GM18868 (cell line): Measurements from ENCODE around the gene HTR4.
"Not testable (repeated sequence)": the region's sequence is repeated elsewhere in the genome, so short reads cannot be mapped to it uniquely, and the experiment has no call there.

Experiments used
- ATAC-seq: cut with Tn5 transposase; IDR thresholded peaks from one replicate; pipeline ENCODE4 v1.9.1; 2021; ENCODE audit warnings: mild to moderate bottlenecking, moderate library complexity; ENCODE audit not compliant: unreplicated experiment

Gene HTR4

DNA sequence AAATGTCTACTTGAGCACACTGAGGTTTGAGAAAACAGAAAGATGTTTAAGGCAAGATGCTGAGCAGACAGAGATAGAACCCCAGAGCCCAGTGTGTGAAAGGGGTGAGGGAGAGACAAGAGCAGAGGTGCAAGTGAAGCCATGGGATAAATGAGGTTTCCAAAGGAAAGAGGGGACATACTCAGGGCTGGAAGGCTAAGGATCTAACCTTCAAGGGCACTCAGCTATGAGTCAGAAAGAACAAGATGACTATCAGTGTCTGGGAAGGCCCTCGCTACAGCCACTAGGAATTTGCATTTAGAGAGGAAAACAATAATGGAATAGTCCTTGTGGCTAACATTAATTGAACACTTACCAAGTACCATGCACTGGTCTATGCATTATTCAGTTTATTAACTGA lies 113.7 kb downstream of the HTR4 start:
- ATAC-seq: no peak

DNA sequence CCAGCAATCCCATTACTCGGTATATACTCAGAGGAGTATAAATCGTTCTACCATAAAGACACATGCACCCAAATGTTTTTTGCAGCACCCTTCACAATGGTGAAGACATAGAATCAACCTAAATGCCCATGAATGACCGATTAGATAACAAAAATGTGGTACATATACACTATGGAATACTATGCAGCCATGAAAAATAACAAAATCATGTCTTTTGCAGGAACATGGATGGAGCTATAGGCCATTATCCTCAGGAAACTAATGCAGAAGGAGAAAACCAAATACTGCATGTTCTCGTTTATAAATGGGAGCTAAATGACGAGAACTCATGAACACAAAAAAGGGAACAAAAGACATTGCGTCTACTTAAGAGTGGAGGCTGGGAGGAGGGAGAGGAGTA lies 114.5 kb downstream of the HTR4 start:
- ATAC-seq: no peak

DNA sequence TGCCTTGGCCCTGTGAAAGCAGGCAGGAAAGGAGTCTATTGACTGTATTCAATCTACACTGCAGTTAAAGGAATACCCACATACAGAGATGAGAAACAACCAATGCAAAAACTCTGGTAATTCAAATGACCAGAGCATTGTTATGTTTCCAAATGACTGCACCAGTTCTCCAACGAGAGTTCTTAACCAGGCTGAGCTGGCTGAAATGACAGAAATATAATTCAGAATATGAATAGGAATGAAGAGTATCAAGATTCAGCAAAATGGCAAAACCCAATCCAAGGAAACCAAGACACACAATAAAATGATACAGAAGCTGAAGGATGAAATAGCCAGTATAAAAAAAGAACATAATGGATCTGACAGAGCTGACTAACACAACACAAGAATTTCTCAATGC lies 119.1 kb downstream of the HTR4 start:
- no peak for ATAC-seq

DNA sequence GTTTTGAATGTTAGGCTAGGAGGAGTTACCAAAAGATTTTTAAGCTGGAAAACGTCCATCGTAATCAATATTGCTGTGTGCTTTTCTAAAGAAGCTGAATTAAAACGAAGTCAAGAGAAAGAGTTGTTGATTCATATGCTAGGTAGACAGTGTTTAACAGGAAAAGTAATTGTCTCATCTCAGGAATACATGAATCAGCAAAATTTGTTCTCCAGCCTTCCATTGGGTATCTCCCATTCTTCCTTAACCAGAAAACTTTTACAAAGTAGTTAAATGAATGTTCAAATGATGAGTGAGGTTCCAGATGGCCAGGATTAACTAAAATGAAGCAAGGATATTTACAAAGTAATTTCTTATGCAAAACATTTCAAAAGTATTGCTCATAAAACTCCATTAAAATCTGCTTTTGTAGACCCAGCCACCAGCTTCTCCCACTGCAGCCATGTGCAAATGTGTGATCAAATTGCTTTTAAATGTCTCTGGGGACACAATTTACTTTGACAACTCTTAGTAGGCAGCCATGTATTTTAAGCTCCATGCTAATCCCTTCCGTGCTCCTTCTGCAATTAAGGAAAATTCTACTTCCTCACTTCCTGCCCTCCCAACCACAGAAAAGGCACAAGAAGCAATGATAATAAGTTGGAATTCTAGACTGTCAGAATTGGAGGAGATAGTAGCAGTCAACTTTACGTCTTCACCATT lies 121.2 kb downstream of the HTR4 start:
- ATAC-seq: no peak

DNA sequence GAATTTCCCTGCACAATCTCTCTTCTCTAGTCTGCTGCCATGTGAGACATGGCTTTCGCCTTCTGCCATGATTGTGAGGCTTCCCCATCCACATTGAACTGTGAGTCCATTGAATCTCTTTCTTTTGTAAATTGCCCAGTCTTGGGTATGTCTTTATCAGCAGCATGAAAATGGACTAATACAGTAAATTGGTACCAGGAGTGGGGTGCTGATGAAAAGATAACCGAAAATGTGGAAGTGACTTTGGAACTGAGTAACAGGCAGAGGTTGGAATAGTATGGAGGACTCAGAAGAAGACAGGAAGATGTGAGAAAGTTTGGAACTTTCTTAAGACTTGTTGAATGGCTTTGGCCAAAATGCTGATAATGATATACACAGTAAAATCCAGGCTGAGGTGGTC lies 124.9 kb downstream of the HTR4 start:
- not testable (repeated sequence) for ATAC-seq

DNA sequence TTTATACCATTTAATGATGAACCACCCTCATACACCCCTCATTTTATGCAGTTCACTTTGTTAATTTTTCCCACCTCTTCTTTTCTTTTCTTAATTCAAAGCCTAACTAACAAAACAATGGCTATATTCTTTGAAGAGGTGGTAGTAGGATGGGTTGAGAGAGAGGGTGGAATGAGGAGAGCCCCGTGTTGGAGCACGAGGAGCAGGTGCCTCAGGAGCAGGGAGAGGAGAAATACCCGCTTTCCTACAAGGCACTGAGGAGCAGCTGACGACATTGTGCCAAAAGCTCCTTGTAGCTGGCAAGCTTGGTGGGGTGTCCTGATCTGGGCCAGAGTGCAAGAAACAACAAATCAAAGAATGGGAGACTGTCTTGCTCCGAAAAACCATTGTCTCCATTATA lies 129.6 kb downstream of the HTR4 start:
- ATAC-seq: no peak

DNA sequence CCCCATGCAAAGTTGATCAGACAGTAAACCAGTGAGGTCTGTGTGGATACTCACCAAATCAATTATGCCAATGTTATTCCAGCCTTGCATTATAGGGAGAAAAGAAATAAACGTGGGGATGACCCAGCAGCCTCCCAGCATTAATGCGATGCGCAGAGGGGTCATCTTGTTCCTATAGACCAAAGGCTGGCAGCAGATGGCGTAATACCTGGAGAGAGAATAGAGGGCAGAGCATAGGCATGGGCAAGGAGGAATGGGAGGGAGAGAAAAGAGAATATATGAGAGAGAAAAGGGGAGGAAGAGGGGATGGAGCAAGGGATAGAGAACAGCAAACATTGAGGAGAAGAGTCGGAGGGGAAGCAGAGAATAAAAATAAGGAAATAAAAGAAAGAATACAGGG lies 131.2 kb downstream of the HTR4 start:
- ATAC-seq: no peak

DNA sequence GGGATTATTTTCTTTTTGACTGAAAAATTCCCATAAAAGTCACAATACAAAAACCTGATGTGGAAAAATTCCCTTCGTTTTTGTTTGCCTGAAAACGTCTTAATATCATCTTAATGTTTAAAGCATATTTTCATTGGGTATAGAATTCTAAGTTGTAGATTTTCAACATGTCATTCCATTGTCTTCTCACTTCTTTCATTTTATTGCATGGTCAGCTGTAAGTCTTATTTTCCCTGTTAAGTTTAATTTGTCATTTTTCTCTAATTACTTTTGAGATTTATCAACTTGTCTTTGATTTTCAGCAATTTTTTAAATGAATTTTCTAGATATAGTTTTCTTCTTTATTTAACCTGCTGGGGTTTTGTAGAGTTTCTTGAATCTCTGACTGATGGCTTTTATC lies 138.9 kb downstream of the HTR4 start:
- ATAC-seq: no peak

DNA sequence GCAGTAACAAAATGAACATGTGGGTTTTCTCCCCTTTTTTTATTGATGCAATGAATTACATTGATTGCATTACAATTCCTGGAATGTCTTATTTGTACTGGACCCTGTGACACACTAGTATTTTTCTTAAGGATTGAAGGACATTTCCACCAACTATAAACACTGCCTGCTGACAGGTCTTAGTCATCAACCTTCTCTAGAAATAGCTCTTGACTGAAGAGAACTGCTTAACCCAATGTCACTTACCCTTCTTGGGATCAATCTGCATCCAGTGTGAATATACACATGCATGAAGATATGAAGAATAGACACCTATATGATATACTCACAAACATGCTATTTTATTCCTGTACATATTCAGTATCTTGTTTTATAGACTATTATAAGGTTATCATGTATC lies 140.0 kb downstream of the HTR4 start:
- ATAC-seq: no peak

DNA sequence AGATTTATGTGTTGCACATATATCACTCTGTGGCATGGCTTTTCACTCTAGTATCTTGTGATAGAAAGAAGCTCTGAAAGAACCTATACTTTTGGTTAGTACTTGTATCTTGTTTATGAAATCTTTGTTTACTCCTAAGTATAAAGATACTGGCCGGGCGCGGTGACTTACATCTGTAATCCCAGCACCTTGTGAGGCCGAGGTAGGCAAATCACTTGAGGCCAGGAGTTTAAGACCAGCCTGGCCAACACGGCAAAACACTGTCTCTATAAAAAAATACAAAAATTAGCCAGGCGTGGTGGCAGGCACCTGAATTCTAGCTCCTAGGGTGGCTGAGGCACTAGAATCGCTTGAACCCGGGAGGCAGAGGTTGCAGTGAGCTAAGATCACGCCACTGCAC lies 141.8 kb downstream of the HTR4 start:
- ATAC-seq: no peak

DNA sequence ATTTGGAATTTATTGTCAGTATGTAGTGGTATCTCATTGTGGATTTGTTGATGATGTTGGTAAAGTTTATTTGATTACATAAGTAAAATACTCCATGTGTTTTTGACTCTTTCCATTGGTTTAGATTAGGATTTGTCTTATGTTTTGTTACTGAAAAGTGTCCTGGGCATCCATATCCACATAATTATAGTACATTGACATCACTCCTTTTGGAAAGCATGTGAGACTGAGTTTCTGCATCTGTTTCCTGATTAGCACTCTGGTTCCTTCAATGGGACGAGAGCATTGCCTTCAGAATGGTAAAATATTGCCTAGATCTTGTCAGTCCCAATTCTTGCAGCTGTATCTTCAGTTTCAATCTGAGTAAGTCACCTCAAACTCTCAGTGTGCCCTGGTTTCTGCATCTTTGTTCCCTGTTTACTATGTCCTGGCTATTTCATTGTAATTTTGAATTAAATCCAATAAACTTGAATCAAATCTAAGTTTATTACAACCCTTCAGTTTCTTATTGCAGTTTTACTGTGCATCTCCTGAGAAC lies 142.4 kb downstream of the HTR4 start:
- peak; percentile 78 for ATAC-seq

DNA sequence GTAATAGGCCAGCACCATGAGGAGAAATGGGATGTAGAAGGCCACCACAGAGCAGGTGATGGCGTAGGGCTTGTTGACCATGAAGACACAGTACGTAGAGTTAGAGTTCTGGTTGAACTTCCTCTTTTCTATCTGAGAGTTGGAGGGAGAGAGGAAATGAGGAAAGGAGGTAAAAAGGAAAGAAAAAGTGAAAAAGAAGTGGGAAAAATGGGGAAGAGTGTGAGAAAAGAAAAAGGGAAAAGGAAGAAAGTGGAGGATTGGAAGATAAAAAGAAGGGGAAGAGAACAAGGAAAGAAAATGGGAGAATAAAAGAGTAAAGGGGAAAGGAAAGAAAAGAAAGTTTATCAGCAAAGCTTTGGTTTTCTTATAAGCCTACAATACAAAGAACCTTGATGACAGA lies 144.4 kb downstream of the HTR4 start:
- no peak for ATAC-seq

DNA sequence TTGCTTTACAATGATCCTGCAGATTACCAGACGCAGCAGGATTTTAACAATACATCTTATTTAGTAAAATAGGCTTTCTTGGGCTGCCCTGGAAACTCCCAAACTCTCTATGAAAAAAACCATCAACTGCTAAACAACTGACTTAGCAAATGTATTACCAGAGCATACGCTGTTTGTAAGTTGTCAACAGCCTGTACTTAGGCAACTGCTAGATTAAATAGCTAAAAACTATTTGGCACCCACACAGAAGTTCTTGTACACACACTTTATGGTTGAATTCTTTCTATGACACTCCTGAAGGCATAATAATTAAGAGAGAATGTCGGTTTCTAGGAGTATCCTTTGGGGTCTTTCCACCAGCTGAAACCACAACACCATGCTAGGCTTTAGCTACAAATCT lies 146.7 kb downstream of the HTR4 start:
- ATAC-seq: no peak

DNA sequence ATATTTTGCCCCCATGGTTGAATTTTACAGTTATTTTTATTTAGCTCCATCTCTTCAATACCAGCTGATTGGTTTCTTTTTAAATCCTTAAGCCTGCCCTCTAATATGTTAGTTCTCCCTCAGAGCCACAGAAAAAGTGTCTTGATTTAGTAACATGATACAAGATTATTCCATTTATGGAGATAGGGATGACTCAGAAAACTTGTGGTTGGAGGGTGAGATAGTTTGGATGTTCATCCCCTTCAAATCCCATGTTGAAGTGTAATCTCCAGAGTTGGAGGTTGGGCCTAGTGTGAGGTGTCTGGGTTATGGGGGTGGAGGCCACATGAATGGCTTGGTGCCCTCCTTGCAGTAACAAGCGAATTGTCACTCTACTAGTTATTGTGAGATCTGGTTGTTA lies 154.9 kb downstream of the HTR4 start:
- ATAC-seq: no peak

DNA sequence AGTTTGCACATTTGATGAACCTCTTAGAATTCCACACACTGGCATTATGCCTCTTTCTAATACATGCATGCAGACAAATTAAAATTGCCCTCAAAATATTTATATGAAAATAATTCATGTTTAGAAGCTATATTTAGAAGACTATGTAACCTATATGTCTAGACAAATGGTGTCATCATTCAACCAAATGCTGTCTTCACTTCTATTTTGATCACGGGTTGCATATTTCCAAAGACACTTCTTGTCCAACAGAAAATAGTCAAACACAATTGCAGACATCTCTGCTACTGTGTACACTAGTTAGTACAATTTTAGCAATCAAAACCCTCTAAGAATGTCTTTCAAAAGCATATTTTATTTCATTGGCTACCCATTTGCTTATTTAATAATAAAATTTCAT lies 156.6 kb downstream of the HTR4 start:
- no peak for ATAC-seq

DNA sequence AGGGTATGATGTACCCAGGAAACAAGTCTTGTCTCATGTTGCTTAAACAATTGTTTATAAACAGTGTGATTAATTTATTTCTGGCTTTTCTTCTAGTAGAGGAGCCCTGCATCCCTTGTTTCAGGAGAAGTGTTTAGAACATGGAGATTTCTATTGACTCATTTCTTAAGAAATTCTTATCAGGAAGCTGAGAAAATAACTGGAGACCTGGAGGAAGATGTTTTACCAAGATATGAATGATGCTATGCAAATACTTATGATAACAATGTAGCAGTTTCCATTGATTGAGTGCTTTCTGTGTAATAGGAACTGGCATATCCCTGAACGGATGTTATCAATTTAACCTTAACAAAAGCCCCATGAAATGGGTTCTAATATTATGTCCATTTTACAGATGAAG lies 162.0 kb downstream of the HTR4 start:
- no peak for ATAC-seq

DNA sequence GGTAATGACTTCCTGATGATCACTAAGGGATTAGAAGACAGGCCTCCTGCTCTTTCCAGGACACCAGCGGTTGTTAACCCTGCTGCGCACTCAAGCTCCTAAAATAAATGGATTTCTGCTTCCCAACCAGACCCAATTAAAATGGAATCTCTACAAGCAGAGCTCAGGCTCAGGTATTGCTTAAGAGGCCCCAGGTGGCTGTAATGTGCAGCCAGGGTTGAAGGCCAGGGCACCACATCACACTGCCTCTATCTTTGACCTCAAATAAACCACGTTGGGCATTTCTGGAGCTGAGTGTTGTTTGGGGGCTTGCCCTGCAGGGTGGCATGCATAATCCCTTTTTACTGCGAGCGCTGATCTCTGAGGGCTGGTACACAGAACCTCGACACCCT lies 162.5 kb downstream of the HTR4 start:
- ATAC-seq: no peak

DNA sequence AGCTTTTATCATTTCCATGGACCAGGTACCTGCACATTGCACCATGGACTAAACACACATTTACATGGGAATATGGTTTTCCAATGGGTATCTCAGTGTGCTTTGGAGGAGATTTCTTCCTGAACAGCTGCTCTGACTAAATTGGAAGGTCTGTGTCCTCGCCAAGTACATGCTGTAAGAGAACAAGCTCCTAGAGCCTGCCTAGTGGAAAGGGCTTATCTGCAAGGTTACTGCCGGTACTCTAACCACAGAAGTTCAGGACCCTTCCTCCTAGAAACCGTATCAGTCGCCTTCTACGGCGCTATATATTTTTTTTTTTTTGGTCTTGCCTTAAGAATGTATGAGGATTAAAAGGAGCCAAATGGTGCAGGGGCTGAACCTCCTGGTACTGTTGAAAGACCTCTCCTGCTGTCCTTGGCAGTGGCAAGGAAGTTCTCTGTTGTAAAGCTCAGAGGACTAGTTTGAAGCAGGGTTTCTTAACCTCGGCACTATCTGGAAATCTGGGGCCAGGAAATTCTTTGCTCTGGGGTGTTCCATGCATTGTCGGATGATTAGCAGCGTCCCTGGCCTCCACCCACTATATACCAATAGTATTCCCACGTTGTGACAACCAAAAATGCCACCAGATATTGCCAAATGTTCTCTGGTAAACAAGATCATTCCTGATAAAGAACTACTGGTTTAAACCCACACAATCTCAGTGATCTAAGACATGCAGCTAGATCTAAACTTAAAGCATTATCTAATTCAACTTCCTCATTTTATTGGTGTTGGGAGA lies 163.1 kb downstream of the HTR4 start:
- ATAC-seq: no peak

DNA sequence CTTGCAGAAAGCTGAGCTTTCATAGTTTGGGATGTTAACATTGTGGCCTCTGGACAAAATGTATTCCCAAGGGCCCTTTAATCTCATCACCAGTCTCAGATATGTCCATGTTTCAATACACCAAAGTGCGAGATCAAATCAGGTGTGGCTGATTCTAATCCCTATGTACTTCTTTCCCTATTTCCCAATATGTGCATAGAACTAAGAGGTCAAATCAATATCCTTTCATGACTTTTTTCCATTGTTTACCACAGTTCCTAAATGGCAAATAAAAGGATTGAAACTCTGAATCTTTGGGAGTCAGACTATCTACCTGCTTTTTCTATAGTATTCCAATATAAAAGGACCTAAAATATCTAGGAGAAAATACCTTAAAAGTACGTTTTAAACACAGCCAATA lies 165.6 kb downstream of the HTR4 start:
- ATAC-seq: no peak

DNA sequence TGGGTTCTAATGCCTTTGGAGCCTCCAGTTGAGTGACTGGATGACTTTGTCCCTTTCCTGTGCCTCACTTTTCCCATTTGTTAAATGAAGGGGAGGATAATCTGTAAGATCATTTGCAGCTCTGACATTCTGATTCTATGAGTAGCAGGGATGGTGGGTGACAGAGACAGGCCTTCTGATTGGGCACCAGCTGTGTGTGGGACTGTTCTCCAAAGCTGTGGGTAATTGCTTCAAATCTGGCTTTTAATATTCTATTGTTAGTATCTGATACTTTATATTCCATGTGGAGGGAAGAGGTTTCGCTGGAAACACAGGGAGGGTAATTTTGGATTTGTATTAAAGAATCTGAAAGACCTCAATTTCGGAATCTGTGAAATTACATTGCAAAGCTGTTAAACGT lies 167.9 kb downstream of the HTR4 start:
- no peak for ATAC-seq

DNA sequence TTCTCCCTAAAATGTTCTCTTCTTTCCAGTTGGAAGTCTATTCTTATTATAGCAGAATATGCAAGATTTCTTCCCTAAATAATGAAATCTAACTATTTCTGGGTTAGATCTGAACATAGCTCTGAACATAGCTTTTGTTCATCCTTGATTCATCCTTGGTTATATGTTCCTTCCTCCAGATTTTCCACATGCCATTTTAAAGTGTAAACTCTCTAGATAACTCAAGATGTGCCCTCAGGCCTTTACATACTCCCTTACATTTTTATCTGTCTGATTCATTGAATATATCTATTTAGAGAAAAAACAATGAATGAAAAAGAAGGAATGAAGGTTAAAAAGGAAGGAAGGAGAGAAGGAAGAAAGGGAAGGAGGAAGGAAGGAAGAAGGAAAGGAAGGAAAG lies 169.7 kb downstream of the HTR4 start:
- ATAC-seq: no peak

DNA sequence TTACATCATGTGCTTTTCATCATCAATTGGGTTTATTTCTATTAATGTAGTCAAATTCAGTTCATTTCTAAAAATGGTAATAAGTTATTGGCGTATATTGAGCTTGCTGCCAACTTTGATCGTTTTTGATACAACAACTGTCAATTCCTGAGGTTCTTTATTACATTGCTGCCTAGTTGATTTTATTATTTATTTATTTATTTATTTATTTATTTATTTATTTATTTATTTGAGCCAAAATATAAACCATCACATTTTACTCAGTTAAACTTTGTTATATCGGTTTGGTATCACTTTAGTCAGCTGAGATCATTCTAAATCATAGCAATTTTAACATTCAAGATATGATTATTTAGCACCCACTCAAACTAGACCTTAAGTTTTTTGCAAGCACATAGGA lies 170.6 kb downstream of the HTR4 start:
- no peak for ATAC-seq
